OCI-LY3 (cell line): ENCODE data around the gene CETP.

Experiments
- CTCF ChIP-seq: fragments of 200-600, 300-600 bp; sonication (generic); IDR thresholded peaks from 2 replicates; pipeline ENCODE4 v1.5.1; 2014; ENCODE audit warnings: antibody characterized with exemption, low read length, low read depth
- EZH2phosphoT487 ChIP-seq: fragments of 200-600 bp; shearing (Covaris generic); IDR thresholded peaks from 2 replicates; pipeline ENCODE4 v1.6.1; 2018; ENCODE audit warnings: antibody characterized with exemption, mixed run types, low read depth

- TF ChIP-seq CTCF (no peak), EZH2phosphoT487 (no peak)
These were observed 11.3 kb upstream of the CETP start for GRCh38 chr16:56950455-56950854.
